ENCODE results near the gene FOXR1. TPM values are rescaled to one million over a fixed set of nuclear protein-coding genes. Genes with fewer than 3 reads are reported as not detected.

The FOXR1 gene
- total and polyA plus RNA-seq, 9 donors: 1.7 TPM; not detected in 8

DNA sequence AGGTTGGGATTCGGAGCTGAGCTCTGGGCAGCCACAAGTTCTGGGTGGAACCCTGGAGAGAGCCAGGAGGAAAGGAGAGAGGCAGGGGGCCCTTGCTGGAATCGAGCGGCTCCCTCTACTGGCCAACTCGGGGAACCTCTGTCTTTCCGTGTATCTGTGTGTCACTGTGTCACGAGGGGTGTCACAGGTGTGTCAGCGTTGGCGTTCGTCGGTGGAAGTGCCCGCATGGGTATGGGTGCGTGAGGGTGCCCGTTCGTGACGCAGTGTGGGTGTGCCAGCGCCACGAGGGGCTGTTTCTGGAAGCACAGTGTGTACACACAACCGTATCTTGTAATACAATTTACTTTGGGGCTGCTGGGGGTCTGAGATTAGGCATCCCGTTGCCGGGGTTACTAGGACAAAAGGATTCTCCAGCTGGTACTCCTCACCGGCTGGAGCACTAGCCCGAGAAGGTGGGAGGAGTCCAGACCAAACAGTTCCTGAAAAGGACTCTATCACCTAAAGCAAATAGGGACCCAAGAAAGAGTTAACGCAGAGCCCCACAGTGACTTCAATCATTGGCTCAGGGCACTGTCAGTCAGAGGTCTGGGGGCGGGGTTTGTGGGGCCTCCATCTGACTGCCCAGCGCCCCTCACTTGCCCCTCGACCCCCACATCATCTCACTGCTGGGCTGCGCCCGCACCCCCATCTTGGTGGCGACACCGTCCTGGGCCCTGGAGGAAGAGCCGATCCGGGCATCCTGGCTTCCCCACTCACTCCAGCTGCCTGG is 43.3 kb upstream of the FOXR1 start:
- peak overlapping the region; percentile 76 to 90 for H3K27ac ChIP-seq
- no peaks in the 10 kb centered on the region for H3K9me3 ChIP-seq
- no peaks in the 10 kb centered on the region for H3K27me3 ChIP-seq
- peak; percentile 92 to 95 (median 95) for DNase-seq
- H3K4me1 ChIP-seq (ENCODE audit: insufficient read depth): peaks cover 3% of the 10 kb centered on the region
- TF ChIP-seq POLR2A (IDR thresholded peaks at IDR 0.05): peak; percentile 35
- TF ChIP-seq EP300 (IDR thresholded peaks at IDR 0.05): no peak
- TF ChIP-seq, protein P1, sequence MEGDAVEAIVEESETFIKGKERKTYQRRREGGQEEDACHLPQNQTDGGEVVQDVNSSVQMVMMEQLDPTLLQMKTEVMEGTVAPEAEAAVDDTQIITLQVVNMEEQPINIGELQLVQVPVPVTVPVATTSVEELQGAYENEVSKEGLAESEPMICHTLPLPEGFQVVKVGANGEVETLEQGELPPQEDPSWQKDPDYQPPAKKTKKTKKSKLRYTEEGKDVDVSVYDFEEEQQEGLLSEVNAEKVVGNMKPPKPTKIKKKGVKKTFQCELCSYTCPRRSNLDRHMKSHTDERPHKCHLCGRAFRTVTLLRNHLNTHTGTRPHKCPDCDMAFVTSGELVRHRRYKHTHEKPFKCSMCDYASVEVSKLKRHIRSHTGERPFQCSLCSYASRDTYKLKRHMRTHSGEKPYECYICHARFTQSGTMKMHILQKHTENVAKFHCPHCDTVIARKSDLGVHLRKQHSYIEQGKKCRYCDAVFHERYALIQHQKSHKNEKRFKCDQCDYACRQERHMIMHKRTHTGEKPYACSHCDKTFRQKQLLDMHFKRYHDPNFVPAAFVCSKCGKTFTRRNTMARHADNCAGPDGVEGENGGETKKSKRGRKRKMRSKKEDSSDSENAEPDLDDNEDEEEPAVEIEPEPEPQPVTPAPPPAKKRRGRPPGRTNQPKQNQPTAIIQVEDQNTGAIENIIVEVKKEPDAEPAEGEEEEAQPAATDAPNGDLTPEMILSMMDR (IDR thresholded peaks at IDR 0.05): peak; percentile 88 to 98 (median 98)
- H3K36me3 ChIP-seq: no peaks in the 10 kb centered on the region
- 0 to 1% (median 0%) methylated on average over 32 of the region's 32 CpGs for WGBS, 3 donors
- H3K4me3 ChIP-seq: peak overlapping the region; percentile 98
- intact Hi-C loops (cut with DNase I): loop anchor here in 2 of 4 donors (1.0 to 2.0 kb wide), 3 partner anchors 19 to 137 kb away; partner anchors contain the start of gene DDX6 (in 1 of the 2)

DNA sequence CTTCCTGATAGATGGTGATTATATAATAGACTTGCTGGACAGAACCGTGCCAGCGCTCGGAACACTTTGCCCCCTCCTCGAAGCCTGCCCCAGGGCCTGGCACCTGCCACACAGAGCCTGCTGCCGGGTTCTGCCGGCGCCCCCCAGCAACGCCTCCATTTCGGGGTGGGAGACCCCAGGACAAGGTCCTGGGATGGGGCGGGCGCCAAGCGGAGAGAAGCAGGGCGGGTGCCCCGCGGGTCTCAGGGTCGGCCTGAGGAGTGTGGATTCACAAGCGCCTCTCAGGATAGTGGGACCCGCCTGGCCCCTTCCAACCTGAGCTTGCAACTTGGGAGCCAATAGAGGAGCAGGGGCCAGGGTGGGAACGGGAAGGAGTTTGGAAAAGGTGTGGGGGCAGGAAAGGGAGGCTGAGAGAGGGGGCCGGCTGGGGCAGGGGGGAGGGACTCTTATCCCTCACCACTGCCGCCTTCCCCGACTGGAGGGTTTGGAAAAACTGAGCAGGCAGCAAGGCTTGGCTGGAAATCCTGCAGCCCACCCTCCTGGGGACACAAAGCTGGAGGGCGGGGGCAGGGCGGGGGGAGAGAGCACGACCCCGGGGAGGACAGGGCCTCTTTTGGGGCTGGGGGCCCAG is 42.6 kb upstream of the FOXR1 start:
- Histone ChIP-seq H3K4me3 (peak overlapping the region; percentile 98), H3K27ac (peak overlapping the region; percentile 76 to 90), H3K4me1 (ENCODE audit: insufficient read depth) (peaks cover 4% of the 10 kb centered on the region), H3K36me3 (no peaks in the 10 kb centered on the region), H3K9me3 (no peaks in the 10 kb centered on the region), H3K27me3 (no peaks in the 10 kb centered on the region)
- WGBS, 3 donors: 0 to 1% (median 0%) methylated on average over 25 to 26 of the region's 26 CpGs
- intact Hi-C loops (cut with DNase I): loop anchor here in 3 of 4 donors (1.0 to 2.0 kb wide), 4 partner anchors 20 to 138 kb away; partner anchors contain the start of gene DDX6 (in 1 of the 3)
- no peak for TF ChIP-seq POLR2A (IDR thresholded peaks at IDR 0.05)
- TF ChIP-seq, protein P1 (IDR thresholded peaks at IDR 0.05): no peak
- TF ChIP-seq EP300 (IDR thresholded peaks at IDR 0.05): no peak
- peak in 3 of 5 donors; percentile 76 to 81 (median 81) for DNase-seq

DNA sequence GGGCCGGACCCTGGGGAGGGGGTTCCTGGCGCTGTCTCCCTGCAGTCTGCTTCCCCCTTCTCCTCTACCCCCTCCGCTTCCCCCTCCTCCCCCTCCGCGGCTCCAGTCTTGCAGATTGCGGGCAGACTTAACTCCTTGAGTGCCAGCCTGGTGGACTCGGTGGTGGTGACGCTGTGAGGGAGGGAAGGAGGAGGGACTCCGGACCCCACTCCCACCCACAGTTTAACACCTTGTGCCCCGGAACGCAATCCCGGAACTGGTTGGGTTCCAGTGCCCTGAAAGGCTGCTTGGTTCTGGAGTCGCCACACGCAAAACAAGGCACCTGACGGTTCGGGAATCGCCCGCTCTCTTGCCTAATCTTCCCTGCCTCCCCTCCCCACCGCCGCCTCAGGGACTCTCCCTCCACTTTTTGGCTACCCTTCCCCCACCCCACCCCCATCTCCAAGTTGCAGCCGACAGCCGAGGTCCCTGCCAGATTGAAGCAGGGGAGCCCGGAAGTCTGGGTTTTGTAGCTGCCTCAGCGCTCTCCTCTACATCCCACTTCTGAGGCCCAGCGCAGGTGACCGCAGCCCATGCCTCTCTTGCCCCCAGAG is 42.0 kb upstream of the FOXR1 start:
- 0% methylated on average over 24 of the region's 26 CpGs for WGBS, 3 donors
- peaks cover 4% of the 10 kb centered on the region for H3K4me1 ChIP-seq (ENCODE audit: insufficient read depth)

More for the DNA sequence above, 42.0 kb upstream of the FOXR1 start:
- peak overlapping the region; percentile 98 for H3K4me3 ChIP-seq
- no peaks in the 10 kb centered on the region for H3K27me3 ChIP-seq
- no peaks in the 10 kb centered on the region for H3K9me3 ChIP-seq
- TF ChIP-seq EP300 (IDR thresholded peaks at IDR 0.05): no peak
- no peak for TF ChIP-seq POLR2A (IDR thresholded peaks at IDR 0.05)
- TF ChIP-seq, protein P1 (IDR thresholded peaks at IDR 0.05): no peak
- intact Hi-C loops (cut with DNase I): loop anchor here (1.0 to 5.0 kb wide), 5 partner anchors 21 to 242 kb away; partner anchors contain the start of gene DDX6 (in 1 of the 4)
- no peaks in the 10 kb centered on the region for H3K36me3 ChIP-seq
- peak; percentile 86 to 92 (median 91) for DNase-seq
- peak overlapping the region; percentile 76 to 90 for H3K27ac ChIP-seq
